ENCODE results near the gene DCTN1. TPM values are rescaled to one million over a fixed set of nuclear protein-coding genes. Genes with fewer than 3 reads are reported as not detected.

DCTN1 gene
- total RNA-seq, 2 donors from 2014 or later = 159 to 213 TPM

- H3K4me3 ChIP-seq (ENCODE audit: low read length) = no peak overlapping the region
- Mint-ChIP-seq H3K4me3 (no peak overlapping the region), H3K27me3 (ENCODE audit: insufficient read depth) (no peaks in the 10 kb centered on the region), H3K9me3 (no peaks in the 10 kb centered on the region), H3K27ac (no peak overlapping the region), H3K4me1 (peaks cover 3% of the 10 kb centered on the region), H3K36me3 (ENCODE audit: low read depth) (no peaks in the 10 kb centered on the region)
- no peak overlapping the region for H3K9ac ChIP-seq (ENCODE audit: extremely low read depth, low read length, poor library complexity, severe bottlenecking)
- H3K27ac ChIP-seq (ENCODE audit: low read depth, low read length) = no peak overlapping the region
- H3K4me1 ChIP-seq (ENCODE audit: control insufficient read depth, insufficient read depth, low read length) = no peaks in the 10 kb centered on the region
- H3K9me3 ChIP-seq (ENCODE audit: control insufficient read depth, low read length) = no peaks in the 10 kb centered on the region
- H3K36me3 ChIP-seq (ENCODE audit: control insufficient read depth, insufficient read depth, low read length) = no peaks in the 10 kb centered on the region
- DNase-seq = no peak
- WGBS, 2 experiments (ENCODE audit: insufficient coverage in 1 of 2, insufficient read length in 1 of 2) = 83% methylated on average over 2 to 3 of the region's 3 CpGs
- TF ChIP-seq CTCF (conservative IDR thresholded peaks at IDR 0.05) = no peak
- no peaks in the 10 kb centered on the region for H3K27me3 ChIP-seq (ENCODE audit: control insufficient read depth, insufficient read depth, low read length, poor library complexity, severe bottlenecking)
These were observed 47.4 kb downstream of the DCTN1 start for GRCh38 chr2:74332550-74333174.

- Histone ChIP-seq H3K27ac (ENCODE audit: low read depth, low read length) (no peak overlapping the region), H3K4me3 (ENCODE audit: low read length) (no peak overlapping the region), H3K9ac (ENCODE audit: extremely low read depth, low read length, poor library complexity, severe bottlenecking) (no peak overlapping the region), H3K27me3 (ENCODE audit: control insufficient read depth, insufficient read depth, low read length, poor library complexity, severe bottlenecking) (no peaks in the 10 kb centered on the region), H3K4me1 (ENCODE audit: control insufficient read depth, insufficient read depth, low read length) (no peaks in the 10 kb centered on the region), H3K36me3 (ENCODE audit: control insufficient read depth, insufficient read depth, low read length) (no peaks in the 10 kb centered on the region), H3K9me3 (ENCODE audit: control insufficient read depth, low read length) (no peaks in the 10 kb centered on the region)
- Mint-ChIP-seq H3K27me3 (ENCODE audit: insufficient read depth) (no peaks in the 10 kb centered on the region), H3K4me3 (no peak overlapping the region), H3K9me3 (no peaks in the 10 kb centered on the region), H3K36me3 (ENCODE audit: low read depth) (no peaks in the 10 kb centered on the region), H3K4me1 (peaks cover 3% of the 10 kb centered on the region), H3K27ac (no peak overlapping the region)
- no peak for DNase-seq
- TF ChIP-seq CTCF (conservative IDR thresholded peaks at IDR 0.05) = no peak
- WGBS, 2 experiments (ENCODE audit: insufficient coverage in 1 of 2, insufficient read length in 1 of 2) = 80 to 89% methylated on average over 2 of the region's 2 CpGs
These were observed 51.5 kb downstream of the DCTN1 start for GRCh38 chr2:74328573-74328972.

- no peaks in the 10 kb centered on the region for H3K27me3 Mint-ChIP-seq (ENCODE audit: insufficient read depth)
- no peaks in the 10 kb centered on the region for H3K9me3 Mint-ChIP-seq
- H3K27ac Mint-ChIP-seq = no peak overlapping the region
- Histone ChIP-seq H3K4me3 (ENCODE audit: low read length) (no peak overlapping the region), H3K36me3 (ENCODE audit: control insufficient read depth, insufficient read depth, low read length) (no peaks in the 10 kb centered on the region), H3K27me3 (ENCODE audit: control insufficient read depth, insufficient read depth, low read length, poor library complexity, severe bottlenecking) (peaks cover 3% of the 10 kb centered on the region), H3K4me1 (ENCODE audit: control insufficient read depth, insufficient read depth, low read length) (no peaks in the 10 kb centered on the region), H3K9me3 (ENCODE audit: control insufficient read depth, low read length) (no peaks in the 10 kb centered on the region), H3K9ac (ENCODE audit: extremely low read depth, low read length, poor library complexity, severe bottlenecking) (no peak overlapping the region), H3K27ac (ENCODE audit: low read depth, low read length) (no peak overlapping the region)
- 56 to 73% methylated on average over 2 of the region's 2 CpGs for WGBS, 2 experiments (ENCODE audit: insufficient coverage in 1 of 2, insufficient read length in 1 of 2)
- peaks cover 3% of the 10 kb centered on the region for H3K4me1 Mint-ChIP-seq
- TF ChIP-seq CTCF (conservative IDR thresholded peaks at IDR 0.05) = no peak
- DNase-seq = peak; percentile 58
- no peak overlapping the region for H3K4me3 Mint-ChIP-seq
- no peaks in the 10 kb centered on the region for H3K36me3 Mint-ChIP-seq (ENCODE audit: low read depth)
These were observed 52.0 kb downstream of the DCTN1 start for GRCh38 chr2:74328074-74328473.
